Measurements from ENCODE around the gene UGT1A6.

- TF ChIP-seq MAX (IDR thresholded peaks at IDR 0.05) (no peak), EP300 (IDR thresholded peaks at IDR 0.05; ENCODE audit: borderline replicate concordance) (no peak), TCF12 (IDR thresholded peaks at IDR 0.05; ENCODE audit: low read depth) (no peak)
Measured at GRCh38 chr2:233691443-233692433, 952 bp upstream of the UGT1A6 start.
